IPS DF 19.7 (cell line): Measurements from ENCODE around the gene BCAS3.
"Not testable (repeated sequence)": the region's sequence is repeated elsewhere in the genome, so short reads cannot be mapped to it uniquely, and the experiment has no call there.

Source experiments
- DNase-seq: peaks from one replicate; pipeline ENCODE4 v3.0.0-alpha.2; 2013; ENCODE audit warnings: low read depth, low spot score

Gene BCAS3

DNA sequence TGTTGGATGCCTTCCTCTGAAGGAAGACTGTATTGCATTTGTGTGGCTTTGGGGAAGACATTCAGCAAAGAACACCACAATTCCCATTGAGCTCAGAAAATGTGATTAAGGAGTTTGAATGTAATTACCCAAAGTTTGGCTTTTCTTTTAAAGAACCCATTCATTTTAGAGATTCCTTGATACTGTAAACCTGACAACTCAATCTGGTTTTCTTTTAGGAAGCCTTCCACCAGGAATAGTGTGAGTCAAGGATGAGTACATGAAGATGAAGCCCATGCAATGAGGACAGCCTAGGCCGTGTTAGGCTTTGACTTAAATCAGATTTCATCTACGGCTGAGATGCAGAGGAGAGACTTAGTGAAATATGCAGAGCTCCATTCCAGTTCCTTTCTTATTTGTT is 450.3 kb downstream of the BCAS3 start:
- DNase-seq = no peak

DNA sequence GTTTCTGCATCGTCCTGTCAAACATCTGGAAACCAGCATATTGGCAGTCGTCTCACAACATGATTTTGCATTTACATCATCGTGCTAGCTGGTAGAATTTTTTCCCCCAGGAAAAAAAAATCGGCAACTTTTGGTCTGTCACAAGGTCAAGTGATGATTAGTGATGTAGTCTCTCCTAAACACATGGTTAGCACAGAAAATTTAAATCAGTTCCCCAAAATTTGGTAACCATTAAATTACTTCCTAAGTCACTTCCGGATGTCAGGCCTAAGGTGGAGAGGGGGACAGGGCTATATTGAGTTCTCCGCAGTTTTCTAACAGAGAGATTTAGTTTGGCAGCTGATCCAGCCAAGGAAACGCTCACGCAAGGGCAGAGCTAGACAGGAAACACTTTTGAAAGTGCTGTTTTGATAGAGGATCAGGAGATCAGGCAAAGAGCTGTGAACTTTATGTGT is 451.0 kb downstream of the BCAS3 start:
- no peak for DNase-seq

DNA sequence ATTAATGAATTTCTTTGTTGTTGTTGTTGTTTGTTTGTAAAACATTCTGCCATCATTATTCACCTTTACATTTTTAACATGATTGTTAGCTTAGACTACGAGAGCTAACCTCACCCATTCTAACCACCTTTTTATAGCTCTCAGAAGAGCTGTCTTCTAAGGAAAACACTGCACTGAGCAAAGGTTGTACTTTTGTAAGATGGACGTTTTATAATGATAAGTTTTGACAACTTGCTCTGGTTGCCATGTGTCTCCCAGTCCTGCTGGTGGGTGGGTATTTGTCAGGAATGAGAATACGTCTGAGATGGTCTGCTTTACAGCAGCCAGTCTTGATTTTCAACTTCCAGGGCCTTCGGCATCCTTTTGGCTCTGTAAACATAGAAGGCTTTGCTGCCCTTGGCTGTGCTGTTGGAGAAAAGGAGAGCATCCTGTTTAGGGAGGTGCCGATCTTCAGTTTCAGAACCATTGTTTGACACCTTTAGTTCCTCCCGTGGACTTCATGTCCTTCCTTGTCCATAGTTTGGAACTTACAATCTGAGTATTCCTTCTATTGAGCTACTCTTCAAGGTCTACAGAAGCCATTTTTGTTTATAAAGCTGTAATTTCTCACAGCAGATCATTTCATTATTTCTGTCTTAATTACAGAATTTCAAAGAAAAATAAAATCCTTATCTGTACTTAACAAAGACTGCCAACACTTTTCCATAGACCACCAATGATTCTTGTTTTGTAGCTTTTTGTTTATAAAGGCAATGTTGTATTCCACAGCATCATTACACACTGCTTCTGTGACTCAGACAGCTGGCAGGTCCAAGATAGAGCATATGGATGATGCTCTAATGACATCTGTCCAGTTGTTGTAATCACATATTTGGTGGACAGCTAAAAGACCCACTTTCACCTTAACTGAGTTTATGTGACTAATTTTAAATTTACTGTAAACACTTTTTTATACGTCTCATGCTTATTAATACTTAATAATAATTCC is 451.9 kb downstream of the BCAS3 start:
- no peak for DNase-seq

DNA sequence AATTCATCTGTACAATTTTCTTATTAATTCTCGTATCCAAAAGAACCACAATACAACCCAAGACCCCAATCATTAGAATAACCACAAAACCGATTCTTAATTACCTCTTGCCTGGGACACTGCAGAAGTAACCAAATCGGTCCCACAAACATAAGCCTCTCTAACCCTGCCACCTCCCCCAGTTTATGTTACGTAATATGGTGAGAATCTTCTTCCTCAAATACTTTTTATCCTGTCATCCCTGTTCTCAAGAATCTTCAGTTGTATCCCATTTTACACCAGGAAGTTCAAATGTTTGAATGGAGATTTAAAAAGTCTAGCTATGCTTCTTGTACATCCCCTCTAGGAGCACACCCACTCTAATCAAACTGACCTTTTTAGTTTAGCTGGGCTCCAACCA is 452.7 kb downstream of the BCAS3 start:
- no peak for DNase-seq

DNA sequence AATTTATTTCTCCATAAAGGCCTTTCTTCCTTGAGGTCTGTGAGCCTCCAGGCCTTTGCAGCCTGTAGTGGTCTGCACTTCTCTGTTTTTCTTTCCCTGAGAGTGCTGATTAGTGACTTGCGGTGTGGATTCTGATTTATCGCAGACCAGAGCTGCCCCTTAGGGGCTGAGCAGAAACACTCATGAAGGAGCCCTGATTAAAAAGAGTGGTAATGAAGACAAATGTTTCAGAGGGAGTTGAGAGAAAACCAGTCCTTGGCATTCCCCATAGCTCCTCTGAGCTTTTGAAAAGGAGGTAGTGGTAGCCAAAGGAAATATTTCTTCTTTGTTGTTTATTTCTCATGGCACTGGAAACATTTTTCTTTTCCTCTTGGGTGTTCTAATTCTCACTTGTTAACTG is 453.9 kb downstream of the BCAS3 start:
- DNase-seq = no peak

DNA sequence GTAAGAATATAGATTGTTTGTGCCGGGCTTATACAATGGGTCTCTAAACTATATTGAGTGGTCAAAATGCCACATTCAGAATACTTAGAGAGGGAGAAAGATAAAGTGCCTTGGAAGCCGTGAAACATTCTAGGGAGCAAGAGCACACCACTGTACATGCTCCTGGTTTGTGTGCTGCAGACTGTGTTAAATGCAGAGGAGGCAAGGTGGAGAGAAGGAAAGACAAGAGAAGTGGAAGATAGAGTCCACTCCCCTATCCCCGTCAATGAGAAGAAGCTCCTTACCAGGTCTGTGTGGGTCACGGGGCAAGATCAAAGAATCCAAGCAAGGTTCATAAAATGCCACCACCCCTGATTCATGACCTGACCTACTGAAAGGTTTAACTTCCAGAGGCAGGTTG is 454.9 kb downstream of the BCAS3 start:
- no peak for DNase-seq

DNA sequence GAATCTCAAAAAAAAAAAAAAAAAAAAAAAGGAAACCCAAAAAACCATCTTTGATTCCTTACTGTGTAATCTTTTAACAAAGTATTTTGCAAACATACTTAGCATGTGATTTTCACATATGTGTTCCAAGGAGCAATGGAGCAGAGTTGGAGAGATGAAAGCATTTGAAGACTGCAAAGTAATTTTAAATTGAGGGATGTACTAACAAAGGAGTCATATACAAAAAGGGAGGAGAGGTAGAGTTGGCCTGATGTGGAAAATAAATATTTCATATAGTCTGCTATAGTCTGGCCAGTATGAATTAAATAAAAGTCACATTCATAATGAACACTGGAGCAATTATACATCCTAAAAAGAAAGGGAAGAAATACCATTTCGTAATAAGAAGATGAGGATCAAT is 456.2 kb downstream of the BCAS3 start:
- no peak for DNase-seq

DNA sequence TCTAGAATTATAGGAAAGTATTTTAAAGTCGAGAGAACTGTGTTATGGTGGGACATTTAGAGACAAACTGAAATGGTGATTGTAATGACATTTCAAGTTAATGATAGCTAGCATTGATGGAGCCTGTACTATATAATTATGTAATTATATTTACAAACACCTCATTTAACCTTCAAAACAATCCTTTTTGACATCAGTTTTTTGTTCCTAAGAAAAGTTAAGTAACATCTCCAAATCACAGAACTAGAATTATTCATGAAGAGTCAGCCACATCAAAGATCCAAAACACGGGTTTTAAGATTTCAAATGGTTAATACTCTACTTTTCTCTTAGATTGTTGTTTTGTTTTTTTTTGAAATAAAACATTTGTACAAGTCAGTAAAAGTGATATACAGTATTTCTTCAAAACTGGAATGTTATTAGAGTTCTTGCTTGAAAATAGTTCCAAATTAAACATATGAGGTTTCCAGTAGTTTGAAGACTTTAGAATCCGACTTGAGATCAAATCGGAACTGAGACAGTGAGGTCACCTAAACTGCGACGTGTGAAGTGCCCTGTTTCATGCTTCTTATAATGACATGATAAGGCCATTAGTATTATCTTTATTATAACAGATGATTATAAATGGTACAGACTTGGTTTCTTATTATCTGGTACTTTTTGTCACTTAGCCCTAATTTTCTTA is 457.0 kb downstream of the BCAS3 start:
- DNase-seq = no peak

DNA sequence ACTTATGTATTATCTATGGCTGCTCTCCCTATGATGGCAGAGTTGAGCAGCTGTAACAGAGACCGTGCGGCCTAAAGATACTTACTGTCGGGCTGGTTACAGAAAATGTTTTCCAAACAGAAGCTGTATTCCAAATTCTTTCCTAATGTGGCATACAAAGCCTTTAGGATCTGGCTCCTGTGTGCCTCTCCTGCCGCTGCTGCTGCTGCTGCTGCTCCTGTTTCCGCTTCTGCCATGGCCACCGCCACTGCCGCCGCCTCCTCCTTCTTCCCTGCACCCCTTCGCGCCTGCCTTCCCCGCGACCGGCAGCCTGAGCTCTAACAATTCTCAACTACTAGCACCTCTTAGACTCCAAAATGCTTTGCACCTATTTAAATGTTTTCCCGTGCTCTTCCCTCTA is 458.1 kb downstream of the BCAS3 start:
- no peak for DNase-seq

DNA sequence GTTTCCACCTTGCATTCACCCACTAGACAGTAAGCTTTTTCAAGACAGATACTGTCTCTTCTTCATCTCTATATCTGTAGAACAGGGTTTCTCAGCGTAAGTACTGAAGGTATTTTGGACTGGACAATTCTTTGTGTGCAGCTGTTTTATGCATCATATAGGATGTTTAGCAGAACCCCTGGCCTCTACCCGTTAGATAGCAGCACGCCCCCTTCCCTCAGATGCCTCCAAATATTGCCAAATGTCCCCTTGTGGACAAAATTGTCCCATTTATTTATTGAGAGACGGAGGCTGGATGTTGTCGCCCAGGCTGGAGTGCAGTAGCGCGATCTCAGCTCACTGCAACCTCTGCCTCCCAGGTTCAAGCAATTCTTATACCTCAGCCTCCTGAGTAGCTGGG is 458.6 kb downstream of the BCAS3 start:
- DNase-seq = no peak

DNA sequence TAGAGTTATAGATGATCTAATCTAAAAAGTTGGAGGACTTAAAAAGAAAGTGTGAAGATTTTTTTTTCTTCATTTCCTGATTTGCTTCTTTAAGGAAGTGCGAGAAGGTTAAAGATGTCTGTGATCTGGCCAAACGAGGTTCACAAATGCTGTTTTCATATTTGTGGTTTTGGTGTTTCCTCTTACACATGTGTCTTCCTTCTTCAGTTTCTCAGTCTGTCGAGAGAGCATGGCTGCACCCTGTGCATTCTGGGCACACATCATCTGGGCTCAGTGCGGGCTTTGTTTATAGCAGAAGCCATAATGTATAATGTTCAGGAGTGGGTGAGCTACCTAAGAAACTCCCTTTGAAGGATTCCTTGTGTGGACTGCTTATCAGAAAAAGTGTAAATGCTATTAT is 461.6 kb downstream of the BCAS3 start:
- DNase-seq = no peak

DNA sequence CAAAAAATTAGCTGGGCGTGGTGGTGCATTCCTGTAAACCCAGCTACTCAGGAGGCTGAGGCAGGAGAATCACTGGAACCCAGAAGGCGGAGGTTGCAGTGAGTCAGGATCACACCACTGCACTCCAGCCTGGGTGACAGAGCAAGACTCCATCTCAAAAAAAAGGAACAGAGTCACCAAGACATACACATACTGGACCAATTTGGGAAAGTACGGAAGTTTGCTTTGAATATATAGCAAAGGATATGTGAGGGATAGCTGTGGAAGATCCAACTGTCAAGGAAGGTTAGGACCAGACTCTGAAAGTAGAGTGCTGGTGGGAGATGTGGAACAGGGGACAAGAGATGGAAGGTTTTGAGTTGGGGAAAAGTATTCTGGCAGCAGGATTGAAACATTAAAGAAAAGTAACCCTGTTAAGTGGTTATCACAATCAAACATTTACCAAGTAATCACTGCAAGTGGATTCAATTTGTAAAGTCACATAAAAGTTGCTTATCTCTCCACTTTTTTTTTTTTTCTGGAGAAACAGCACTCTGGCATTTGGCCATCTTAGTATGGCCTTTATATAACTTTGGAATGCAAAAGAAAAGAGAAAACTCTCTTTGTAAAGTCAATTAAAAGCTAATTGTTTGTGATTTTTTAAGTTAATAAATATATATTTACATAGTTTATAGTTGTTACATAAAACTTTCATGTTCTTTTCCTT is 462.6 kb downstream of the BCAS3 start:
- DNase-seq = no peak

DNA sequence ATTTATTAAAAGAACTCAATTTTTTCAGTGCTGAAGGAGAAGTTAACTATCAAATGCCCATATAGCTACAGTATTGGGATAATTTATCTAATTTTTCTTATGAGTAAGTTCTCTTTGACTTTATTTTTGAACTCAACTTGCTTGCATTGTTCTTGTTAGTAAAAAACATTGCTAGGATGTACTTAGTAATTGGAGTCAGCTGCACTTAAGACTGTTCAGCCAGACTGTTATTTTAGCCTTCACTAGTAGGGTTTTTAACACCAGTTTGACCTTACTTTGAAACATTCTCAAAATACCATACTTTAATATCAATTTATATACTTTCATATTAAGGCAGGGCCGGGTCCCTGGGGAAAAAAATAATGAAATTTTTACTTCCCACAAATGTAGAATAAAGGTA is 465.4 kb downstream of the BCAS3 start:
- DNase-seq = no peak

DNA sequence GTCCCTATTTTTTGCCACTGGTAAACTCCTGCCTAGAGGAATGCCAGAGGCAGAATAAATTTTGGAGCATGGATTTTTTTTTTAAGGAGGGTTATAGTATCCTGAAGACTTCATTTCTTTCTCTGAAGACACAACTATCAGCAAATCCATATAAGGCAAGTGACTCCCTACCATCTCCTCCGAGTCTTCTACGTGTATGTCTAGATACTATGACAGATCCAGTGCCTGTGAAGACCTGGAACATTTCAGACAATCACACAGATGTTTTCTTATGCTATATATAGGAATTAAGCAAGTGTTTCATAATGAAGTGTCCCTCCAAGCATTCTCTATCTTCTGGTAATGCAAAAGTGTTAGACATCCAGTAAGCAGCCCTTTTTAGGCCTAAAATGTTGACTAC is 466.5 kb downstream of the BCAS3 start:
- DNase-seq = no peak

DNA sequence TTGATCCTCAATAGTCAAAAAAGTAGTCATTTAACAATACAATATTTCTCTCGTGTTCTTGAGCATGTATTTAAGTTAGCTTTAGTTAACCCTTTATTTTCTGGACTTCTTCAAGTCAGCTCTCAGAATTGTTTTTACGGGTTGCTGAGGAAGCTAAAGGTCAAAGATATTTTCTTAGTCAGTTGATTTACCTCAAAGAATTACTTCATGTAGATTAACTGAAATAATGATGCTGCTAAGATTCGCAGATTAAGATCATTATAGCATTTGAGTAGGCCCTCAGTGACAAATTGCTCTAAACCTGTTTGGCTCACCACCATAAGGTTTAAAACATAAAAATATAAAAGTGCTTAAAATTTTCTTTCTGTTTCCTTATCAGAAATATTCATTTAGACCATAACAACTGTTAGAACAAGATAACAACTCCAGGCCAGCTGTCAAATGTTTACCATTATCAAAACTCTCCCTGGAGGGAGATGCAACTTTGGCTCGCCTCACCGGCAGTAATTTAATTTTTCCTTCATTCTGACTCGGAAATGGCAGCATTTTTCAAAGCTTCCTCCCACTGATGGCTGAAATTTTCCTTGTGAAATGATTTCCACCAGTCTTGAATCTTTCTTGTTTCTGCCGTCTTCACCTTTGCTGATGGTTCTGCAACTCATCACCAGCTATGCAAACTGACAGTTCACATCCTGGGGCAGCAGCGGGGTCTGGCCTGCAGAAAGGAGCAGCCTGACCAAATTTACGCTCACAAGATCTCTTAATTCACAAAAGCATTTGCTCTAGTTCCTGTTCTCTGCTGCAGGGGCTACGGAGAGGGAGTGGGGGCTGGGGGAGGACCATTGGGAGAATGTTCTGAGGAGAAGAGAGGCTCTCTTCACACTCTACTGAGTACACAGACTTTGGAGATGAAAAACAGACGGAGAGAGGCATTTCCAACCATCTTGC is 467.2 kb downstream of the BCAS3 start:
- no peak for DNase-seq

DNA sequence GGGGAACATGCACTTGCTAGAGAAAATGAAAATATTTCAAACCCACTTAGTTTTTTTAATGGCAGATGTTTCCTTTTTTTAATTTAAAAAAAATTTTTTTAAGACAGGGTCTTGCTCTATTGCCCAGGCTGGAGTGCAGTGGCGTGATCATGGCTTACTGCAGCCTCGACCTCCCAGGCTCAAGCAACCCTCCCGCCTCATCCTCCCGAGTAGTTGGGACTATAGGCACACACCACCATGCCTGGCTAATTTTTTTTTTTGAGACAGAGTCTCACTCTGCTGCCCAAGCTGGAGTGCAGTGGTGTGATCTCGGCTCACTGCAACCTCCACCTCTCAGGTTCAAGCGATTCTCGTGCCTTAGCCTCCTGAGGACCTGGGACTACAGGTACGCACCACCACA is 469.2 kb downstream of the BCAS3 start:
- not testable (repeated sequence) for DNase-seq

DNA sequence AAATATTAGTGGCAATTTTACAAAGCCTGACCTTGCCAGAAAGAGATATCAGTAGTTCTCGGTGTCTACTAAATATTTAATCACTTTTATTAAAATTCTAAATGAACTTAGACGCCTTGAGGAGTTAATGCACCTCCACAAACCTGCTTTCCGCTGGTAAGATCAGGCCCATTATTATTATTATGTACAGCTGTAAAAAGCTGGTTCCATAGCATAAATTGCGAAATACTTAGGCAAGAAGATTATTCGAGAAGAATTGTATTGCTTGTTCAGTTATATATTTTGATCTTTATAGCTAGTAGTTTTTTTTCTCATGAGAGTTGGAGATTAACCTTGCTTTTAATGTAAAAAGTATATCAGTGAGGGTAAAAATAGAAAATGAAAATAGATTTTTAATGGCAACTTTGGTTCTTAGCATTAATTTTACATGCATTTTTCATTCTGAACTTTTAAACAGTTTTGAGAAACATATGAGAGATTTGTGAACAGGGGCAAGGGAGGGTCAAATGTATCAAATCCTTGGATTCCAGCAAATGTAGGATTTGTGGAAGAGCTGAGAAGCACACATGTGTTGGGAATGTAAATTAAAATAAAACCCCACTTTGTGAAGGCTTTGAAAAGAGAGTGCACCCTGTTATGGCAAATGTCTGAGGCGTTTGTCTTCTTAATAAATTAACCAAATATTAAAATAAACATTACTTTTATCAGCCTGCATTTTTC is 471.6 kb downstream of the BCAS3 start:
- no peak for DNase-seq

DNA sequence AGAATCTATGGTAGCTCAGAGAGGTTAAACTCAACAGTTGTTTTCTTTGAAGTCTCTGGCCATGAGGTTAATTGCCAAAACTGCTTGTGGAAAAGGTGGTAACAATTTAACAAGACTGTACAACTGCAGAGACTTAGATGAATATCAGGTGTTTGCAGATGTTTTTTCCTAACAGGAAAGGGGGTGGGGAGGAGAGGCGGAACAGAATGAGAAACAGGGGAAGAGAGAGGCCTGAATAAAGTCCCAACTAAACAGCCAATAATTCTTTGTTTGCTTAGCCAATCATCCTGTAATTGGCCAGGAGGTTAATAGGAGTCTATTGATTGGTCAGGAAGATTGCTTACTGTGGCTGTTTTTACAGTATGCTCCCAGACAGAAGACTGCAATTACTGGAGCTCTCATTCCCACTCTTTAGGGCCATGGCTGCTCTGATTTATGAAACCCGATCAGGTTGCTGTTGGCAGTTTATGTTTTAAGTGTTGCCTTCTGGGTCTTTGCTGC is 472.3 kb downstream of the BCAS3 start:
- DNase-seq = no peak

DNA sequence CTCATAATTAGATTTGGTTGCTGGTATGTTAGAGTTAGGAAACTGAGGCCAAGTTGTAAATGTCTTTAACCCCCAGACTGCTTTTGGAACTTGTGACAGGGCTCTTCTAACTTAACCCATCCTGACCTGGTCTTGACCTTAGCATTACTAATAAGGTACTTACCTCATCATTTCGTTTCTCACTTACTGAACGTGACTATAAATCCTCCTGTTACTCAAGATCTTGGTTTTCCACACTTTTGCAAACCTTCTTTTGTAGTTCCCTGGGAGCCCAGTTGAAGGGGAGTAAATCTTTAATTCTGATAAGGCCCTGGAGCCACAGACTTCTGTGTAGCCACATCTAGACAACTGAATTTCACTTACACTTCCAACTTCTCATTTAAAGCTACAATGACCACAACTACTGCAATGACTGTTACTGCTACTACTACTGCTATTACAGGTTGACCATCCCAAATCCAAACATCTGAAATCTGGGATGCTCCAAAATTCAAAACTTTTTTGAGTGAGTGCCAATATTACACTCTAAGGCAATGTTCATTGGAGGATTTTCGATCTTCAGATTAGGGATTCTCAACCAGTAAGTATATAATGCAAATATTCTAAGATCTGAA is 473.1 kb downstream of the BCAS3 start:
- DNase-seq = no peak

DNA sequence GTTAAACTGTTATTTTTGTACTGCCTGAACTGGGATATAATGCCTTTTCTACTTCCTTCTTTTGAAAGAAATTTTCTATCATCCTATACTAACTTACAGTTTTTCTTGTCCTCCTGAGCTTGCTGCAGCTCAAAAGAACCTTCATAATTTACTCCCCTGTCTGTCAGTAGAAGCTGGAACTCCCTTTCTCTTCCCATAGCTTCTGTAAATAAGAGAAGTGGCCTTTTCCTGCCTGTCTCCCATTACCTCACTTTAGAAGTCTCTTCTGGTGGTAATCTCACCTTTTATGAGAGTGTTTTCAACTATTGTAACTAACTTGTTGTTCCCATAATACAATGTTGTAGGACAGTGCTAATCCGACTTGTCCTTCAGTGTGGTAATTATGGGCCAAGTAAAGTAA is 475.2 kb downstream of the BCAS3 start:
- DNase-seq = no peak
